HG02885 (cell line): ENCODE data around the gene GM2A.

Experiments
- ATAC-seq: cut with Tn5 transposase; IDR thresholded peaks from one replicate; pipeline ENCODE4 v1.9.1; 2021; ENCODE audit warnings: mild to moderate bottlenecking; ENCODE audit not compliant: unreplicated experiment, poor library complexity

The GM2A gene

DNA sequence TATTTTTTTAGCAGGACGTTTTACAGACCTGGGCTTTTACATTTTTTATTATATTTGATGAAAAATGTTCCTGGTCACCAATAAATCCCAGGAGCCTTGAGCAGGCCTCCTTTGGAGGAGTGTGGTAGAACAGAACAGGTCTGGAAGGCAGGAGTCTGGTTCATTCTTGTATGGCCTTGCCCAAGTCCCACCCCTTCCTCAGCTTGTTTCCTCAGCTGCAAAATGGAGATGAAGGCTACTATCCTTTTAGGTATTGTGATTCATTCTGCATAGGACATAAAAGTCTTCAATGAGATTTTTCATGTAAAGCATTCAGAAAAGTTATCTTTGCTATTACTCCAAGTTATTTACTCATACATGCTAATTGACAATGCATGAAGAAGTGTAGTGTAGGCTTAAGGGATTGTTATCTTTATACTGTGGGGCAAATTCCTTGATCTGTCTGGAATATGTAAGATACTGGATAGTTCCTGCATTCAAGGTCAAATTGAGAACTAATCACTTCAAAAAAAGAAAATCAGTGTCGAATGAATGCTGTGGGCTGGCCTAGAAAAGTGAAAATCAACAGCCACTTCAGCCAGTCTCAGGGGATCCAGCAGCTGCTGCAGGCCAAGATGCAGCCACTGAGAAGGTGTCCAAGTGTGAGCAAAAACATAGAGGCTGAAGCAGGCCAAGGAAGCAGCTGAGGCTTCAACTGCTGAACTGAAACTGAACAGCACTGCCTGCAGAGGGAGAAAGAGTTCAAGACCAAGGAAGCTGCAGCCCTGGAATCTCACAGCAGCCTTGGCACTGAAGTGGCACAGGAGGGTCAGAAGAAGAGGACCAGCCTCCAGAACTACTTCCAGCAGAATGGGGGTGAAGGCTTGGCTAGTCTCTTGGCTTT is 66.1 kb downstream of the GM2A start:
- peak; percentile 70 for ATAC-seq
